OCI-LY7 (cell line): ENCODE results near the gene ANKRD33B.

Experiments used
- CTCF ChIP-seq: fragments of 200-600 bp; sonication (generic); conservative IDR thresholded peaks from 2 replicates; pipeline ENCODE4 v1.5.1; 2014; ENCODE audit warnings: mild to moderate bottlenecking, antibody characterized with exemption, low read length, moderate library complexity, mixed read lengths
- EZH2phosphoT487 ChIP-seq: fragments of 200-600 bp; sonication (generic); IDR thresholded peaks from 2 replicates; pipeline ENCODE4 v1.6.1; 2018; ENCODE audit warnings: low read depth, borderline replicate concordance, mild to moderate bottlenecking, mixed run types, antibody characterized with exemption, low read length, moderate library complexity, mixed read lengths

DNA sequence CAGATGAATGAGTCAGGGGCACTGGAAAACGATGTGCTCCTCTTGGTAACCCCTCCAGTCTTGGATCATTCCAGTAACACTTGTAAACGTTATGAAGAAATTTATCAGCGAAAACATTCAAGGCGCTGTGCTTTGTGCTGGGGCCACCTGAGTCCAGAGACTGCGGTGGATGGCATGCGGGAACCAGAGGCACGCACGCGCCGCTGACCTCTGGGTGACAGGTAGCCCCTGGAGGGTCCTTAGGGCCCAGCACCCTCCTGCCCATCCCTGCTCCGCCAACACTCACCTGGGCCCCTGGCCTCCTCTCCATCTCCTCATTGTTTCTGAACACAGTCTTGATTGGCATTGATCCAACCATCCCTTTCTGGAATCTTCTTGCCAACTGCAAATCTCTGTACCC is 110.2 kb downstream of the ANKRD33B start:
- TF ChIP-seq CTCF (no peak), EZH2phosphoT487 (no peak)
